ENCODE results near the gene SLC35F1.

DNA sequence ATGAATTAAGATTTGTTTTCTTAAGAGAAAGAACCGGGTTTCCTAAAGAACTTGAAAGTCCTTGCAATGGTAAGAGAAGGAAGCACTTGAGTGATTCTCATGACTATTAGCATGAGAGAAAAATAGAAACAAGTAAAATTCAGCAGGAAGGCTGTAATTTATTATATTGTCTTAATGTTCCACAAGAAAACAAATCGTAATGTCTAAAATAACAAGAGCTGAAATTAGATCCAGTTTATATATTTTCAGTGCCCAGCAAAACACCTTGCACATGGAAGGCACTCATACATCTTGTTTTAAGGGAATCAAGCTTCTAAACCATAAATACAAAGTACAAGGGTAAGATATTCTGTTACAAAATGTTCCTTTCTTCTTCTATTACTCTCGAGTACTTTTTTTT, 411.6 kb downstream of the SLC35F1 start:
- TF ChIP-seq, protein P1, sequence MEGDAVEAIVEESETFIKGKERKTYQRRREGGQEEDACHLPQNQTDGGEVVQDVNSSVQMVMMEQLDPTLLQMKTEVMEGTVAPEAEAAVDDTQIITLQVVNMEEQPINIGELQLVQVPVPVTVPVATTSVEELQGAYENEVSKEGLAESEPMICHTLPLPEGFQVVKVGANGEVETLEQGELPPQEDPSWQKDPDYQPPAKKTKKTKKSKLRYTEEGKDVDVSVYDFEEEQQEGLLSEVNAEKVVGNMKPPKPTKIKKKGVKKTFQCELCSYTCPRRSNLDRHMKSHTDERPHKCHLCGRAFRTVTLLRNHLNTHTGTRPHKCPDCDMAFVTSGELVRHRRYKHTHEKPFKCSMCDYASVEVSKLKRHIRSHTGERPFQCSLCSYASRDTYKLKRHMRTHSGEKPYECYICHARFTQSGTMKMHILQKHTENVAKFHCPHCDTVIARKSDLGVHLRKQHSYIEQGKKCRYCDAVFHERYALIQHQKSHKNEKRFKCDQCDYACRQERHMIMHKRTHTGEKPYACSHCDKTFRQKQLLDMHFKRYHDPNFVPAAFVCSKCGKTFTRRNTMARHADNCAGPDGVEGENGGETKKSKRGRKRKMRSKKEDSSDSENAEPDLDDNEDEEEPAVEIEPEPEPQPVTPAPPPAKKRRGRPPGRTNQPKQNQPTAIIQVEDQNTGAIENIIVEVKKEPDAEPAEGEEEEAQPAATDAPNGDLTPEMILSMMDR (IDR thresholded peaks at IDR 0.05) = no peak
- no peak for TF ChIP-seq POLR2A (IDR thresholded peaks at IDR 0.05)
- TF ChIP-seq POLR2AphosphoS5 (IDR thresholded peaks at IDR 0.05) = no peak
- TF ChIP-seq EP300 (IDR thresholded peaks at IDR 0.05) = no peak
